OCI-M1 (cell line): ENCODE results near the gene PSMF1.
"Not testable (repeated sequence)": the region's sequence is repeated elsewhere in the genome, so short reads cannot be mapped to it uniquely, and the experiment has no call there.

ENCODE experiments used
- DNase-seq: peaks from one replicate; lab custom pipeline; 2025; lab: John Stamatoyannopoulos, UW

Gene PSMF1

DNA sequence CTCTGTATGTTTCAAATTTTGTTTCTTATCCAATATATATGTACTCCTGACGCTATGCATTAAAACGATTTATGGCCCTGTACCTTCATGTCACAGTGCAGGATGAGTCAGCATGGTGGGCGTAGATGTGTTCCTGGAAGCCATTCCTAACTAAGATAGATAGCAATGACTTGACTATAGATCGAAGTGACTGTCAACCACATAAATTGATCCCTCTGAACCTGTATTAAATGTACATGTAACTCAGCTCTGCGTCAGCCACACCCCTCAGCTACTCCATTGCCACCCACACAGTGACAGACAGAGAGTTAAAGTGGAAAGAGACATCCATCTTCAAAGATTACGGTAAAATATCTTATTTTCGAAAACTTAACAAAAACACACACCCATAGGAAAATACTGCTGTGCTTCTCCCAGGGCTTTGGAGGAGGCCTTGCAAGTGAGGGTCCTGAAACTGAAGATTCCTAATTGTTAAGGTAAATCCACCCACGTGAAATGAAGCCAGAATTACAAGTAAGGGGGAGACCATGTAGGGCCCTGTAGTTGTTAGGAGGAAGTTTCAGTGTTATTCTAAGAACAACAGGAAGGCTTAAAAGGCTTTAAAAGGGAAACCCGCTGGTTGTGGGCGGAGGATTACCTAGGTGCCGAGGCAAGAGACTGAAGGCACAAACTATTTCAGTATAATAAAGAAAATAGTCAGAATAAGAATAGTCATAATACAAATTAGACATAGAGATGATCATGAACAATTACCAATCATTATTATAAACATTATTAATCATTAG is 97.2 kb downstream of the PSMF1 start:
- peak; percentile 70 for DNase-seq

GRCh38 chr20:1216527-1217427 is 98.4 kb downstream of the PSMF1 start:
- DNase-seq: not testable (repeated sequence)
